A204.1 (cell line): ENCODE data around the gene STAT1.
"Not testable (repeated sequence)": the region's sequence is repeated elsewhere in the genome, so short reads cannot be mapped to it uniquely, and the experiment has no call there.

Source experiments
- FAIRE-seq: peaks from 2 replicates; lab custom pipeline; 2012; peaks lifted over from hg19 to GRCh38; lab: Jason Lieb, UNC

The STAT1 gene

GRCh38 chr2:191006997-191007783, 6.8 kb downstream of the STAT1 start:
- FAIRE-seq = no peak

GRCh38 chr2:191006297-191006696, 7.7 kb downstream of the STAT1 start:
- FAIRE-seq = no peak

- FAIRE-seq = no peak
Observed at GRCh38 chr2:191003405-191004309, 10.3 kb downstream of the STAT1 start.

- FAIRE-seq = no peak
Observed at GRCh38 chr2:191001624-191002023, 12.3 kb downstream of the STAT1 start.

GRCh38 chr2:191001032-191001431, 12.9 kb downstream of the STAT1 start:
- no peak for FAIRE-seq

- no peak for FAIRE-seq
Observed at GRCh38 chr2:190999949-191000665, 13.9 kb downstream of the STAT1 start.

- no peak for FAIRE-seq
Observed at GRCh38 chr2:190999058-190999457, 14.9 kb downstream of the STAT1 start.

- no peak for FAIRE-seq
Observed at GRCh38 chr2:190997526-190998113, 16.4 kb downstream of the STAT1 start.

GRCh38 chr2:190996947-190997346, 17.0 kb downstream of the STAT1 start:
- FAIRE-seq = no peak

GRCh38 chr2:190996338-190996946, 17.5 kb downstream of the STAT1 start:
- no peak for FAIRE-seq

GRCh38 chr2:190995315-190995714, 18.7 kb downstream of the STAT1 start:
- not testable (repeated sequence) for FAIRE-seq

GRCh38 chr2:190994148-190994547, 19.8 kb downstream of the STAT1 start:
- no peak for FAIRE-seq

- no peak for FAIRE-seq
Observed at GRCh38 chr2:190993292-190993643, 20.7 kb downstream of the STAT1 start.

- FAIRE-seq = no peak
Observed at GRCh38 chr2:190990132-190990531, 23.8 kb downstream of the STAT1 start.

GRCh38 chr2:190988910-190989309, 25.1 kb downstream of the STAT1 start:
- no peak for FAIRE-seq

- no peak for FAIRE-seq
Observed at GRCh38 chr2:190987938-190988337, 26.0 kb downstream of the STAT1 start.

- no peak for FAIRE-seq
Observed at GRCh38 chr2:190987116-190987515, 26.9 kb downstream of the STAT1 start.

- FAIRE-seq = no peak
Observed at GRCh38 chr2:190986221-190986953, 27.6 kb downstream of the STAT1 start.

GRCh38 chr2:190984595-190984994, 29.4 kb downstream of the STAT1 start:
- no peak for FAIRE-seq

- no peak for FAIRE-seq
Observed at GRCh38 chr2:190982262-190983034, 31.5 kb downstream of the STAT1 start.
